ENCODE measurements around the gene OLFM2.
"Not testable (repeated sequence)": the region's sequence is repeated elsewhere in the genome, so short reads cannot be mapped to it uniquely, and the experiment has no call there.

OLFM2 gene

DNA sequence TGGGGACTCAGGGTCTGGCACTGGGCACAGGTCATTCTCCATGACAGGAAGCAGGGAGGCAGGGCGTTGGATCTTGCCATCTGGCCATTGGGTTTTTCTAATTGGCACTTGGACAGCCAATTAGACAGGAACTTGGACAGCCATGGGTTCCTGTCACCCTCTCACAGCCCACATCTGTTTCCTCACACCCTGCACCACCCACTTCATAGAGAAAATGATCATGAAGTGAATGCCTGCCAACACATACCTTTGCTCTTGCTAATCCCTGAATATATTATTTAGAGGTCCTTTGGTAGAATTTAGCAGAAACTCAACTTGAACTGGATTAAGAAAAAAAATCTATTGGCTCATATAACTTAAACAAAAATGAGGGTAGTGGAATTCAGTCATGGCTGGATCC lies 4.9 kb upstream of the OLFM2 start:
- DNase-seq, result no peak

DNA sequence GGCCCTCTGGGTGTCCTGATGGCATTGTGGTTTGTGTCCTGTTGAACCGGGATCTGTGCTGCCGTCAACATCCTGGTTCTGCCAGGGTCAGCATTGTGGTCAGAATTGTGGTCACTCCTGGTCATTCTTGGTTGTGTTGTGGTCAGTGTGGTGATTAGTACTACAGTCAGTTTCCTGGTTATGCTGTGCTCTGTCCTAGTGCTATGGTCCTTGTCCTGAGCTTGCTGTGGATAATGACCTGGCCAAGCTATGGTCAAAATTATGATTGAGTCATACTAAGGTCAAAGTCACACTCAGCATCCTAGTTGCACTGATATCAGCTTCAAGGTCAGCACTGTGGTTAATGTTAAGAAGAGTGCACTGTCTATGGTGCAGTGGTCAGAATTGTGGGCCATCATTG lies 4.5 kb upstream of the OLFM2 start:
- no peak for DNase-seq

DNA sequence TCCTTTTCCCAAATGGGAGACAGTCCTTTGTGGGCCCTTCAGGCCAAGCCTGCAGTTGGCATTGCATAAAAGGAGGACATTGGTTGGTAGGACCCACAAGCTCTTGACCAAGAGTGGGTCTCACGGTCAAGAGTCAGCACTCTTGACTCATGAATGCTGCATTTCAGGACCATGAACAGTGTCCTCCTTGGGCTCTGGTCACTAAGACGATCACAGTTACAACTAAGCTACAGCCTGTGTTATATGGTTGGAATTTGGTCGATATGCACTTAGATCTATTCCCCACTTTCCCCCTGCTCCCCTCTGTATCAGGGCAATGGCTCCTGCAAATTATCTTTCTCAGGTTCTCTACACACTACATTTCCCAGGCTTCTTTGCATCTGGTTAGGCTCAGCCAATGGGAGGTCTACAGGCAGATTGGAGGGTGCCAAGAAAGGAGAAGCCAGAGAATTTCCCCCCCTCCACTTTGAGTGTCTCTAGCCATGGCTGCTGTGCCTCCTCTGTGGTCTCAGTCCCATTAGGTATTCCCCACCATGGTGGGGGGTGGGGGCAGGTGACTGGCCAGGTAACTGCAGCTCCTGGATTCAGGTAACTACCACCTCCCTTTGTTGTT lies 3.1 kb upstream of the OLFM2 start:
- no peak for DNase-seq

DNA sequence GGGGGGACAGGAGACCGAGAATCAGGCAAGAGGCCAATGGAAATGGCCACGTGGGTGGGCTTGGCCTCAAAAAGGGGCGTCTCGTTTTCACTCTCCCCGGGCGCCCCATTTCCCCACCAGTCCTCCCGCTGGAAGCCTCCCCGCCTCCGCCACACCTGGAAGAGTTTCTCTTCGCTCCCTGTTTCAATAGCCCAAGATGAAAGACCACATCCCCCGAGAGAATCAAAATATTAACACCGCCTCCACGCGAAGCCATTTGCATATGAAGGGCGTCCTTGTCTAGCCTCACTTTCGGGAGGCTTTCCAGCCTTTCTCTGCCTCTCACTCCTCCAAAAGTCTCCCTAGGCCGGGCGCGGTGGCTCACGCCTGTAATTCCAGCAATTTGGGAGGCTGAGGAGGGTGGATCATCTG lies 691 bp upstream of the OLFM2 start:
- no peak for DNase-seq

DNA sequence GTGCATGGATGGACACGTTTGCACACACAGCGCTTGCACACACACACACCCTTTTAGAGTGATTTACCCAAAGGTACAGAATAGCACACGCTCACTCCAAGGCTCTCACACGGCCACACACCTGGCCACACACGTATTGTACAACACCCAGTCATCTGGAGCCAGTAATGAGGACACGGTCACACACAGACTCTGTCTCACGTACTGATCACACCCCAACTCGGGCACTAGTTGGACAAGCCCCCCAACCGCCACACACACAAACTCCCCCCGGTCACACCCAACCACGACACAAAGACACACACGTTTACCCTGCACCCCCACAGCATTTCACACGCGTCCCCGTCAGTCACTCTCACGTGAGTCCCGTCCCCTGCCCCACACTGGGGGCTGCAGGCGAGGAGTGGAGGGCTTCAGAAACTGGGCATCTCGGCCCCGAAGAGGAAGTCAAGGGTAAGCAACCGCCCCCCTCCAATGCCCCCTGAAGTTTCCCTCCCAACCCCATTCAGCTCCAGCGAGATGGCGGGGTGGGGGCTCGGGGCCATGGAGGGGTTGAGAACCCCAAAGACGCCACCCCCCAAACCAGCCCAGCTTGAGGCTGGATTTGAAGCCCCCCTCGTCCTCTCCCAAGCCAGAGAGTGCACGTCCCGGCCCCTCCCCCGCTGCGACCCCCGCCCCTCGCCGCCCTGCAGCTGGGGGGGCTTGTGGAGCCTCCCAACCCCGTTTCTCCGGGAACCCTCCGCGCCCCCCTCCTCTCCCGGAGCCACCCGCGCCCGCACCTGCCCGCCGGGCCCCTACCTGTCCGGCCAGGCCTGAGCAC lies 599 bp downstream of the OLFM2 start:
- DNase-seq, result no peak

DNA sequence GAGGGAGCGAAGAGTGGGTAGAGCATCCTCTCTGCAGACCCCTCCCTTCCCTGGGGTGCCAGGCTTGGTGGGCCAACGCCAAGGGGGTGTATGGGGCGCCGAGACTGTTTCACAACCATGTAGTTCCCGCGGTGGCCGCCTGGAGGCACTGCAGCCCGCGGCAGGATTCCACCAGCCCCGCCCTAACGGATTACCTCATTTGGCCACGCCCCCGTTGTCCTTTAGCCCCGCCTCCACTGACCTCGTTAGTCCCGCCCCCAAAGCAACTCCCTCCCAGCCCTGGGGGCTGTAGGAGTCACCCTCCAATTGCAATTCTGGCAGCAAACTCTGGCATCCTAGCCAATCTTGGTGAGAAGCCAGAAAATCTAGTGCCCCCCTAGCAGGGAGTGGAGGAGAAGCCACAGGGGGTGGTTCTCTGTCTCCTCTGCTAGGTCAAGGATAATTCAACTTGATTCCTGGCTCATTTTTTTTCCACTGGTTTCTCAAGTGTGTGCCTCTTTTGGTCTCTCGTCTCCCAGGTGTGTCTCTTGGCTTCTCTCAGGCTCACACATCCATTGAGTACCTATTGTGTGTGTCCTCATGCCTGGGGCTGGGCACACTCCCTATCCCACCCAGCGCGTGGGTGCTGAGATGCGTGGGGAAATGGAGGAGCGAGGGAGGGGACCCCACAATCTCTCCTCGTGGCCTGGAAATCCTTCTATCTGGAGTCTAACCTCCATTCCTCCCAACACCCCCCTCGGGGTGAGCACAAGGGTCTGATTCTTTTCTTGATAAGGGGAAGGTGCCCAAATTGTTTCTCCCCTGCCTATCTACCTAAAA lies 2.0 kb downstream of the OLFM2 start:
- peak; percentile 76 to 77 for DNase-seq

DNA sequence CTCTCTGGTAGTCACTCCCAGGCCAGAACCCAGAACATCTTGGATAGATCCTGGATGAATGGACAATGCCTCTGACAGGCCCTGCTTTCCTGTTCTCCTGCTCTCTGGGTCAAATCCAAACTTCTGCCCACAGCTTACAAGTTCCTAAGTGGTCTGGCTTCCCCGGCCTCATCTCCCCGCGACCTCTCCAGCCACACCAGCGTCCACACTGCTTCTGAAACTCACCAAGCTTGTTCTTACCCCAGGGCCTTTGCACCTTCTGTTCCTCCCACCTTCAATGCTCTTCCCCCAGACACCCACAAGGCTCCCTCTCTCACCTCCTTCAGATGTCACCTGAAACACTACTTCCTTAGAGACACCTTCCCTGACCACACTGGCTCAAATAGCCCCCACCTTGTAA lies 3.5 kb downstream of the OLFM2 start:
- no peak for DNase-seq

DNA sequence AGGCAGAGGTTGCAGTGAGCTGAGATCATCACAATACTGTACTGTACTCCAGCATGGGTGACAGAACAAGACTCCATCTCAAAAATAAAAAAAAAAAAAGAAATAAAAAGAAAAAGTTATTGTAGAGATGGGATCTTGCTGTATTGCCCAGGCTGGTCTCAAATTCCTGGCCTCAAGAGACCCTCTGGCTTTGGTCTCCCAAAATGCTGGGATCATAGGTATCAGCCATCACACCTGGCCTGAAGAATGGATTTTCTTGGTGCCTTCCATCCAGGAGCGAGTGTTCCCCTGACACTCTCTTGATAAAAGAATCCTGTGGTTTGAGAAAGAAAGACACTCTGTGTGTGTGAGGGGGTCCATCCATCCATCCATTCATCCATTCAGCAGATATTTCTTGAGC lies 4.7 kb downstream of the OLFM2 start:
- DNase-seq, result no peak

DNA sequence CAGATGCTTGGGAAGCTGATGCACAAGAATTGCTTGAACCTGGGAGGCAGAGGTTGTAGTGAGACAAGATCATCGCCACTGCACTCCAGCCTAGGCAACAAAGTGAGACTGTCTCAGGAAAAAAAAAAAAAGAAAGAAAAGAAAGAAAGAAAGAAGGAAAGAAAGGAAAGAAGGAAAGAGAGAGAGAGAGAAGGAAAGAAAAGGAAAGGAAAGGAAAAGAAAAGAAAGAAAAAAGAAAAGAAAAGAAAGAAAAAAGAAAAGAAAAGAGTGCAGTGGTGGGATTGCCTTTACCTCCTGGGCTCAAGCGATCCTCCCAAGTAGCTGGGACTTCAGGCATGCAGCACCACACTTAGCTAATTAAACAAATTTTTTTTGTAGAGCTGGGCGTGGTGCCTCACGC lies 12.9 kb downstream of the OLFM2 start:
- no peak for DNase-seq

DNA sequence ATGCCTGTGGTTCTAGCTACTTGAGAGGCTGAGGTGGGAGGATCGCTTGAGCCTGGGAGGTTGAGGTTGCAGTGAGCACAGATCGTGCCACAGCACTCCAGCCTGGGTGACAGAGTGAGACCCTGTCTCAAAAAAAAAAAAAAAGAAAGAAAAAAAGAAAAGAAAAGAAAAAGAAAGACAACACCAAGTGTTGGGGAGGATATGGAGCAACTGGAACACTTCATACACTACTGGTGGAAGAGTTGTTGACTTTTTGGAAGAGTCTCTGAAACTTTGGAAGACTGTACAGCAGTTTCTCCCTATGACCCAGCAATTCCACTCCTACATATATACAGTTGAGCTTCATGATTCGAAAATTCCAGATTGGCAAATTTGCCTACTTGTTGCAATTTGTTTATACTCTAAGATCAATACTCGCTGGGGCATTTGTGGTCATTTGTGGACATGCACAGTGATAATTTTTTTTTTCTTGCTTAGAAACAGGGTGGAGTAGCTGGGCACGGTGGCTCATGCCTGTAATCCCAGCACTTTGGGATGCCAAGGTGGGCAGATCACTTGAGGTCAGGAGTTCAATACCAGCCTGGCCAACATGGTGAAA lies 13.4 kb downstream of the OLFM2 start:
- DNase-seq, result not testable (repeated sequence)

DNA sequence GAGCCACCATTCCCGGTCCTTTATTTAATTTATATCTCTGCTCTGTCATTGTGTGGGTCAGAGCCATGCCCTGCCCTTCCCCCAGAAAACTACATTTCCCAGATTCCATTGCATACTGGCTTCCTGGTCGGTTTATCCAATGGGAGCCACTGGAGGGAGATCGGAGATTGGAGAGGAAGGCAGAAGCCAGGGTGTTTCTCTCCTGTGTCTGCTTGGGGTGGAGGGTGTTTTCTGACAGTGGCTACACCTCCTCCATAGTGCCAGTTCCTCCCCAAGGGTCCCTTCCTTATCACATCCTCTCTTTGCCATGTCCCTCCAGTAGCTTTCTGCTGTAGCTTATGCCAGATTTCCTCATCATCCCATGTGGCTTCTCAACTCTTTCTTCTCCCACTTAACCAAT lies 19.0 kb downstream of the OLFM2 start:
- DNase-seq, result no peak

DNA sequence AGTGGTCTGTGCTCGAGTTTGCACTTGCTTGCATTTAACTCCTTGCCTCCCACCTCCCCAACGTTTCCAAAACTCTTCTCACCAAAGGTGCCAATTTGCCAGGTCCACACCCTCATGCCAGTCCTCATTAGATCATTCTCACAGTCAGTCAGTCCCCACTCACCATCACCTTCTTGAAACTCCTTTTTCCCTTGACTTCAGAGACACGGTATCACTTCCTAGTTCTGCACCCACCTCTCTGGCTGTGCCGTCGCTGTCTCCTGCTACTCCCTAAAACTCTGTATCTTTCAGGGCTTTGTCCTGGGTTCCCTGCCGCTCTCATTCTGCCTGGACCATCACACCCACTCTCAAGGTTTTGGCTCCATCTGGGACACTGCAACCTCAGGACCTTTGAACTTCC lies 19.6 kb downstream of the OLFM2 start:
- no peak for DNase-seq

DNA sequence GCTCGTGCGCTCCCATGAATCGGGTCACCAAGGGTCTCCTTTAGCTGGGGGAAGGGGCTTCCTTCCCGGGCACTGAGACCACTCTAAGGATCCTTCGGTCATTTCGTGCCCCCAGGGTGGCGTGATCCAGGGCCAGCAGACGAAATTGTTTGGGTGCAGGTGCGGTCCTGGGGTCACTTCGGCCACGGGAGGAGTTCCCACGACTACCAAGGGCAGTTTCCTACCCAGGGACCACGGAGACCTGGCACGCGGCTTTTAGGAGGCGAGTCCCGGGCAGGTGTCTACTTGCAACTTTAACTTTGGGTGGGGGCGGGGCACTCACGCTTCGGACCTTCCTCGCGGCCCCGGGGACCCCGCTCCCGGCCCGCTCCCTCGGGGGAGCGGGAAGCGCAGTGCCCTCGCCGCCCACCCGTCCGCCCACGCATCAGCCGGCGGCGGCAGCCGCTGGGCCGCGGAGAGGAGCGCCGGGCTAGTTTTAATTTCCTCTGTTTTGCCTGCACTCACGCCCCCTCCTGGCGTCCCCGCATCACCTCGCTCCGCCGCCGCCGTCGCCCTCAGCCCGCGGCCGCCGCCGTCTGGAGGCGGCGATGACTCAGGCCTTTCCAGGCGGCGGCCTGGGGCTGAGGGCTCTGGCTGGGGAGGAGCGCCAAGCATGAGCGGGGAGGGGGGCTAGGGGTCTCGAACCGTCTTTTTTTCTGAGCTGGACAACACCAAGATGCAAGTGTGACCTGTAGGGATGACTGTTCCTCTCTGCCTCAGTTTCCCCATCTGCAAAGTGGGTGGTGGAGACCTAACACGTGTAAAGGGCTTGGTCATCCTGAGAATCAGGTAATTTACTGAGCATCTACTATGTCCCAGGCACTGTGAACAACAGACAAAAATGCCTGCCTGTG lies 21.8 kb downstream of the OLFM2 start:
- DNase-seq, result peak; percentile 84 to 86

DNA sequence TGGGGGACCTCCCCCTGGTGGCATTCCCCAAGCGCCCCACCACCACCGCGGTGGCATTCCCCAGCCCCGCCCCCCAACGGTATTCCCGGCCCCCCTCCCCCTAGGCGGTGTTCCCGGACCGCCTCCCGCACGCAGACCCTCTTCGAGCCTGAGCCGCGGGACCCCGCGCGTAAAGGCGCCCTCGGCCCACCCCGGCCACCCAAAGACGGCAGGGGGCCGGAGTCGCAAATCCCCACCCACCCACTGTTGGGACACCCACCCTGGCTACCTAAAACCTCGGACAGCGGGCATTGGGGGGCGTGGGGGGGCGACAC lies 22.4 kb downstream of the OLFM2 start:
- DNase-seq, result no peak

DNA sequence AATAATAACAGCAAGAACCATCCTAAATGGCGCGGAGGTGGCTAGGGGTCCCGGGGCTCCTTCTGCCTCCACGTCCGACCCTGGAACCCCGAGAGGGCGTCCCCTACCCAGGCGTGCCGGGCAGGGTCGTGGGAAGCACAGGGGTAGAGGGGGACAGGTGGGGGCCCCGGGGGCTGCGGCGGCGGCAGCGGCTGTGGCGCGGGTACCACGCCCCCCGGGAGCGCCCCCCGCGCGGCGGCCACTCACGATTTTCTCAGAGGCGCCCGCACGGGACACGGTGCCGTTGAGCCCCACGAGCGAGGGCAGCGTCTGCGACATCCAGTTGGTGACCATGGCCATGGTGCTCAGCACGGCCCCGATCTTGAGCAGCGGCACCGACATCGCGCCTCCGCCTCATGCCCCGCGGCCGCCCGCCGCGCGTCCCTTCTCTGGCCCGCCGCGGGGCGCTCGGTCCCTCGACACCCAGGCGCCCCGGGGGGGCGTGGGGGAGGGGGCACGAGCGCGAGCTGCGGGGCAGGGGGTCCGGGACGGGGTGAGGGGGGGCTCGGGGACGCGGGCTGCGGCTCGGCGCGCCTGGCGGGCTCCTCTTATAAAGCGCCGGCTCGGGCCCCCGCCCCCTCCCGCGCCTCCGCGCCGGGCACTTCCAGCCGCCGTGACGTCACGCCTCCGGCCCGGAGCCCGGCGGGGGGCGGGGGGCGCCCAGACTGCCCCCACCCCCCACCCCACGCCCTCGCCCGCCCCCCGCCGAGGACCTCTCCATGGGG lies 22.9 kb downstream of the OLFM2 start:
- DNase-seq, result no peak

DNA sequence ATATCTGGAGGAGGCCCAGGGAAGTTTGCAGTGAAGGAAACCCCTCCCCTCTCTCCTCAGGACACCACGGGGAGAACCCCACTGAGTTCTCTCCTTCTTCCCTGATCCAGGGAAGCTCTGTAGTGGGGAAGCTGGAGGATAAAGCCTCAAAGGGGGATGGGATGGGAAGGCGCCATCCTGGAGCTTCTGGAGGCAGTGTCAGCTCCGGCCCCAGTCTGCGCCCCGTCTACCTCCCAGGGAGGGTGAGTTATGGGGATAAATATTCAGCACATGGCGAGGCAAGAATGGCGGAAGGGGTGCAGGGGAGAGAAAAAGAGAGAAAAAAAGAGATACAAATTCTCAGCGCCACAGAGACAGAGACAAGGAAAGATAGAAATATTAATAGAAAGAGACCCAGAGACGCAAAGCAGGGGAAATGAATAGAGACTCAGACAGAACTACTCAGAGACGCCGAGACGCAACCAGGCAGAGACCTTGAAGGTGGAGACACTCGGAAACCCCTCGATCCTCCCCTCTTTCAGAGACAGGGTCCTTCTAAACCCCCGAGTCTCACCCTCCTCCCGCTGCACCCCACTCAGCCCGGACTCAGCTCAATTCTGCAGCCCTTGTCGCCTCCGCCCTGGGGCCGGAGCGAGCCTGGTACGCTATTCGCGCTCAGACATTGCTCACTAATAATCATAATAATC lies 23.6 kb downstream of the OLFM2 start:
- DNase-seq, result no peak

DNA sequence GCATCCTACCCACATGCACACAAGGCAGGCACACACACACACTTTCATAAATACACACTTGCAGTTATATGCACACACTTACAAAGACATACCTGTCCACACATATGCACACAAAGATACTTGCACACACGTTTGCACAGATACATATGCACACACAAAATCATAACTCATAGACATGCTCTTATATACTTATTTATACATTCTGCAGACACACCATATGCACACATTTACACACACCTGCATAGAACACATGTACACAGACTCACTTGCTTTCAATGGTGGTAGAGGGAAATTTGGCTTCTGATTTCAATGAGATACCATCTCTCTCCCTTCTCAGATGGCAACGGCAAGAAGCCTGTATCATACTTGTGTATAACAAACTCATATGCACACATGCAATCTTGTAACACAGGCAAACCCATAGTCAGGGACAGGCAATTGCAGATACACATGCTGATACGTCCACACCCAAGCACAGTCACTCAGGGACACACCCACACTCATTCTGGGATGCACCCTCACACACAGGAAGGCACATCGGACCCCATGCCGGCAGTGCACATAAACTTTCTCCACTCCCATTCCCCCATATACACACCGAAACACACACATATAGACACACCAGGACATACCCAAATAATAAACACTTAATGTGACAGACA lies 24.7 kb downstream of the OLFM2 start:
- DNase-seq, result no peak

DNA sequence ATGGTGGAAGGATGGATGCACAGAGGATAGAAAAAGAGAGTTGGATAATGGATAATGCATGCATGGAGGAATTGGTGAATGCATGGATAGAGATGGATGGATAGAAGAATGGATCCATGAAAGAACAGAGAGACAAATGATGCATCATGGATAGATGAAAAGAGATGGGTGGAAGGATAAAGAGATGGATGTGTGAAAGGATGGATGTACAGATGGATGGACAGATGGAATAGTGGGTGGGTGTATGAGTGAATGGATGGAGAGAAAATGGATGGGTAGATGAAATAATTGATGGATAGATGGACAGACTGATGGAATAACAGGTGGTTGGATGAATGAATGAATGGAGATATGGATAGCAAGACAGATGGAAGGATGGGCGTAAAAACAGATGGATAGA lies 25.7 kb downstream of the OLFM2 start:
- no peak for DNase-seq

DNA sequence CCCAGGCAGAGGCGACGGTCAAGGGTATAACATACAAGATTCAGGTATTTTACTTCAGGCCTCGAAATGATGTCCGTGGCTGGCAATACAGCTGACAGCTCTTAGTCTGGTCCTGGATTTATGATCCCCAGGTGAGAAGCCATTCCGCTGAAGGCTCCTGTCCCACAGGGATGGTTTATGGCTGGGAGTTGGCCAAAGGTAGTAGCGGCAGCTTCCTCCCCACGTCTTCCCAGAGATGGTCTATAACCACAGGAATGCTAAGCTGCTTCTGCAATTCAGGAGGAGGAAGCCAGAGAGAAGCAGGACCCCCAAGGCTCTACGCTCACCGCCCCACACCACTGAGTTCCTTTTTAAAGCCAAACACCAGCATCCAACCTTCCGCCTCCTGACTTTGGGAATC lies 27.1 kb downstream of the OLFM2 start:
- DNase-seq, result no peak

DNA sequence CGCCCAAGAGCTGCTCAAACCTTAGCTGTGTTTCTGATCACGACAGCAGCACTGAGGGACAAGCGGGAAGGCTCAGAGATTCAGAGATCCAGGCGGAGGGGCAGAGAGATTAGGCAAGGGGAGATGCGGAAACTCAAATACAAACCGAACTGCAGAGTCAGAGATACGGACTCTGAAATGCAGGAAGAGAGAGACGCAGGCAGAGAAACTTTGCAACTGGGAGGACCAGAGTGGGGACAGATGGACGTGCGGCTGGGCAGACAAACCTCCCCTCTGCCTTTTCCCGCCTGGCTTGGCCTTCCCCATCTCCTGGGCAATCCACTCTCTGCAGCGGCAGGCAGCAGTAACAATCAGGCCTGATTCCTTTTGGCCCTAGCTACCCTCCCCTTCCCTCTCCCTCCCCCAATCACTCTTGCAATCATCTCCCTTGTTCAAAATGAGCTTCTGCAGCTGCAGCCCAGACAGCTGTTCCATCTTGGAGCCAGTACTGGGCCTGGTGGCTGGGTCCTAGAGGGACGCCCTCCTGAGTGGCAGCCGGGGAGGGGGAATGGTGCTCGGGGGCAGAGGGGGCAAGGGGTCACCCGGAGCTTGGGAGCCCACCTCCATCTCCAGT lies 29.7 kb downstream of the OLFM2 start:
- DNase-seq, result no peak
